ENCODE measurements around the gene HMCN2. TPM values are rescaled to one million over a fixed set of nuclear protein-coding genes. Genes with fewer than 3 reads are reported as not detected.

Gene HMCN2
- total RNA-seq, 1 donor, result under 0.01 TPM

- Histone ChIP-seq H4K20me1 (ENCODE audit: insufficient read depth, low read length) (peaks cover 25% of the 10 kb centered on the region), H3K4me1 (ENCODE audit: insufficient read depth, low read length) (no peaks in the 10 kb centered on the region), H3K4me3 (ENCODE audit: insufficient read depth, low read length) (no peak overlapping the region), H3K4me2 (ENCODE audit: insufficient read depth, low read length) (no peak overlapping the region), H2AFZ (ENCODE audit: low read length) (no peak overlapping the region), H3K27ac (ENCODE audit: low read depth, low read length) (no peak overlapping the region), H3K27me3 (ENCODE audit: insufficient read depth, low read length) (no peaks in the 10 kb centered on the region), H3K9me3 (ENCODE audit: low read depth, low read length) (no peaks in the 10 kb centered on the region), H3K36me3 (ENCODE audit: insufficient read depth, low read length) (peaks cover 2% of the 10 kb centered on the region), H3K79me2 (ENCODE audit: insufficient read depth, low read length) (no peaks in the 10 kb centered on the region)
- DNase-seq (ENCODE audit: insufficient read length, low spot score, missing footprints), result no peak
- TF ChIP-seq CTCF (IDR thresholded peaks at IDR 0.05; ENCODE audit: extremely low read depth, low read depth, low read length), result no peak
Observed at GRCh38 chr9:130462685-130463540, 197.4 kb downstream of the HMCN2 start.

GRCh38 chr9:130463763-130464745, 198.5 kb downstream of the HMCN2 start:
- H3K4me3 ChIP-seq (ENCODE audit: insufficient read depth, low read length), result no peak overlapping the region
- H3K4me1 ChIP-seq (ENCODE audit: insufficient read depth, low read length), result no peaks in the 10 kb centered on the region
- H3K27me3 ChIP-seq (ENCODE audit: insufficient read depth, low read length), result no peaks in the 10 kb centered on the region
- H3K9me3 ChIP-seq (ENCODE audit: low read depth, low read length), result no peaks in the 10 kb centered on the region
- H3K36me3 ChIP-seq (ENCODE audit: insufficient read depth, low read length), result peaks cover 4% of the 10 kb centered on the region
- H3K4me2 ChIP-seq (ENCODE audit: insufficient read depth, low read length), result no peak overlapping the region
- TF ChIP-seq CTCF (IDR thresholded peaks at IDR 0.05; ENCODE audit: extremely low read depth, low read depth, low read length), result no peak
- no peaks in the 10 kb centered on the region for H3K79me2 ChIP-seq (ENCODE audit: insufficient read depth, low read length)
- H3K27ac ChIP-seq (ENCODE audit: low read depth, low read length), result no peak overlapping the region
- peaks cover 23% of the 10 kb centered on the region for H4K20me1 ChIP-seq (ENCODE audit: insufficient read depth, low read length)
- no peak overlapping the region for H2AFZ ChIP-seq (ENCODE audit: low read length)
- DNase-seq (ENCODE audit: insufficient read length, low spot score, missing footprints), result no peak

GRCh38 chr9:130465383-130466096, 200.0 kb downstream of the HMCN2 start:
- no peak for DNase-seq (ENCODE audit: insufficient read length, low spot score, missing footprints)
- Histone ChIP-seq H3K36me3 (ENCODE audit: insufficient read depth, low read length) (peaks cover 5% of the 10 kb centered on the region), H3K4me1 (ENCODE audit: insufficient read depth, low read length) (no peaks in the 10 kb centered on the region), H3K4me2 (ENCODE audit: insufficient read depth, low read length) (no peak overlapping the region), H3K9me3 (ENCODE audit: low read depth, low read length) (no peaks in the 10 kb centered on the region), H4K20me1 (ENCODE audit: insufficient read depth, low read length) (peaks cover 13% of the 10 kb centered on the region), H2AFZ (ENCODE audit: low read length) (no peak overlapping the region), H3K79me2 (ENCODE audit: insufficient read depth, low read length) (no peaks in the 10 kb centered on the region), H3K4me3 (ENCODE audit: insufficient read depth, low read length) (no peak overlapping the region), H3K27me3 (ENCODE audit: insufficient read depth, low read length) (no peaks in the 10 kb centered on the region), H3K27ac (ENCODE audit: low read depth, low read length) (no peak overlapping the region)
- TF ChIP-seq CTCF (IDR thresholded peaks at IDR 0.05; ENCODE audit: extremely low read depth, low read depth, low read length), result no peak
